Suprapubic skin (tissue), 3 donors: Measurements from ENCODE around the gene PHKB.

Experiments used
- CTCF ChIP-seq, 2 donors: fragments of 200-600 bp in 1 of 2; fragments of 450-650 bp in 1 of 2; sonication (generic) in 1 of 2; IDR thresholded peaks; one replicate each; pipeline ENCODE4 v1.5.1; 2016 to 2019; ENCODE audit warnings: antibody characterized with exemption in 2 of 2, mild to moderate bottlenecking in 1 of 2, moderate library complexity in 1 of 2
- POLR2A ChIP-seq, 2 donors: fragments of 450-650 bp; IDR thresholded peaks; one replicate each; pipeline ENCODE4 v1.6.1; 2017; ENCODE audit warnings: antibody characterized with exemption in 2 of 2, mild to moderate bottlenecking in 2 of 2, moderate library complexity in 2 of 2

GRCh38 chr16:47750371-47750770 is 289.2 kb downstream of the PHKB start:
- TF ChIP-seq CTCF (IDR thresholded peaks at IDR 0.05) = no peak
- no peak for TF ChIP-seq POLR2A (IDR thresholded peaks at IDR 0.05)
